Choroid plexus epithelial cell (primary cell): ENCODE results near the gene SDF4.

ENCODE experiments used
- DNase-seq: peaks from one replicate; pipeline ENCODE4 v3.0.0-alpha.2; 2010; ENCODE audit warnings: low read depth
- H3K4me3 ChIP-seq: 2 replicates; pipeline ENCODE4 v1.5.1; 2011; ENCODE audit warnings: low read depth, mild to moderate bottlenecking, control low read depth, low read length, moderate library complexity
- CTCF ChIP-seq: conservative IDR thresholded peaks from 2 replicates; pipeline ENCODE4 v1.5.1; 2011; ENCODE audit warnings: low read depth, mild to moderate bottlenecking, control low read depth, inconsistent platforms, low read length, moderate library complexity

Gene SDF4

GRCh38 chr1:1183833-1184775 is 47.7 kb downstream of the SDF4 start:
- DNase-seq, result no peak
- H3K4me3 ChIP-seq, result no peak overlapping the region
- no peak for TF ChIP-seq CTCF

- H3K4me3 ChIP-seq, result no peak overlapping the region
- no peak for TF ChIP-seq CTCF
- no peak for DNase-seq
Observed at GRCh38 chr1:1183221-1183747, 48.5 kb downstream of the SDF4 start.

- TF ChIP-seq CTCF, result no peak
- no peak for DNase-seq
- H3K4me3 ChIP-seq, result no peak overlapping the region
Observed at GRCh38 chr1:1182491-1183220, 49.1 kb downstream of the SDF4 start.

- no peak for DNase-seq
- no peak overlapping the region for H3K4me3 ChIP-seq
- TF ChIP-seq CTCF, result no peak
Observed at GRCh38 chr1:1181938-1182410, 49.8 kb downstream of the SDF4 start.

- no peak overlapping the region for H3K4me3 ChIP-seq
- TF ChIP-seq CTCF, result no peak
- DNase-seq, result no peak
Observed at GRCh38 chr1:1181129-1181937, 50.5 kb downstream of the SDF4 start.
